Measurements from ENCODE around the gene CELSR1. TPM values are rescaled to one million over a fixed set of nuclear protein-coding genes. Genes with fewer than 3 reads are reported as not detected.

CELSR1 gene
- total RNA-seq, 1 donor from 2014 or later = 0.30 TPM

DNA sequence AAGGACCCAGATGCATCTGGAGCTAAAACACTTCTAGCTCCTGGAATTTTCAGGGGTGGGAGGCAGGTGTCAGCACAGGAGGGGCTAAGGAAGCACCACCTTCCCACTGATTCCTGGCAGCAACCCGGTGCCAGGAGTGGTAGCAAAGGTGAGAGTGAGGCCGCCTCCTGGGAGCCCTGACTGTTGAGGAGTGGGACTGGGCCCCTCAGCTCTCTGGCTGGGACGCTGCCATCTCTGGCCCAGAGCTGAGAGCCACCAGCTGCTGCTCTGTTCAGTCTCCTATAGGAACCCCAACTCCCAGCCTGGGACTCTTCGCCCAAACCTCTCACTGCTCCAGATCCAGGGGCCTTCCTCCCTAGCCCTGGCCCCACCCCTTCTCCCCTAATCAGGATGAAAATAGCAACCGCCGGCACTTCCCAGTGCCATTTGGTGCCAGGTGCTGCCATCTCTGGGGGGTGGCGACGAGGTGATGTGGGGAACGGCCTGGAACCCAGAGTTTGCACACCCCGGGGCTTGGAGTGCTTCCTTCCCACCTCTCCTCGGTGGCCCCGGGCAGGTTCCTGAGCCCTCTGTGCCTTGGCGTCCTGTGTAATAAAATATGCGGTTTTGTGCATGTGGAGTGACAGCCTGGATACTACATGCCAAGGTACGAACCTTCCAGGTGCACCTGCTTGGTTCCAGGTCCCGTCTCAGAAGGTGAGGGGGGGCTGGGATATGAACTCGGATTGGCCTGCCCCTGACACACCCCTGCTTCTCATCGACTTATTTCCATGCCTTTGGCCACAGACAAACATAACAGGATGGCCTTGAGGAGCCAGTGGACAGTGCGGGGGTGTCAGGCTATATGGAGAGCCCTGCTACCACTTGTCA is 35.7 kb upstream of the CELSR1 start:
- Mint-ChIP-seq H3K36me3 (ENCODE audit: low read depth) (no peaks in the 10 kb centered on the region), H3K27ac (no peak overlapping the region), H3K4me3 (ENCODE audit: low read depth) (no peak overlapping the region), H3K27me3 (ENCODE audit: low read depth) (no peaks in the 10 kb centered on the region), H3K9me3 (peaks cover 15% of the 10 kb centered on the region), H3K4me1 (ENCODE audit: low read depth) (peaks cover 15% of the 10 kb centered on the region)
- DNase-seq (ENCODE audit: low spot score) = no peak
- intact Hi-C loops (cut with micrococcal nuclease) = no loop called here

DNA sequence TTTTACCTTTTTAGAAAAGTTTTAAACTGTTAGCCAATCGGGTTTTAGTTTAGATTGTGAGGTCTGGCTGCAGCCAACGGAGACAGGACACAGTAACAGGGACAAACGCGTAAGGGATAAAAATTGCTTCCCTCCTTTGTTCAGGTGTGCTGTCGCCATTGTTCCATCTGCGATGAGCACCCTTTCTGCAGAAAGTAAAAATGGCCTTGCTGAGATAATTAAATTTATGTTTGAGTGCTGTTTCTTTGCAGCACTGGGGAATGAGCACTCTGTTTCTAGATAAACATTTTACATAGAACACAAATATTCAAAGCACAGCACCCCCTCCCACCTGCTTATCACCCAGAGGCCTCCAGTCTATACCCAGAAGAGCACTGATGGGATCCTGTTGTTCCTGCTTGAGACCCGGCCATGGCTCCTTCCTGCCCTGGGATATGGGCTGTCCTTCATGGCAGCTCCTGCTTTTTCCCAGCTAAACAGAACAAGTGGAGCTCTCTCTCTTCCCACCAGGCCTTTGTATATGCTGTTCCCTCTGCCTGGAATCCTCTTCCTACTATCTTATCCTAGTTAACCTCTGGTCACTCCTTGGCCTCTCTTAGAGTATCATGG is 34.3 kb upstream of the CELSR1 start:
- no peaks in the 10 kb centered on the region for H3K36me3 Mint-ChIP-seq (ENCODE audit: low read depth)
- H3K27me3 Mint-ChIP-seq (ENCODE audit: low read depth) = no peaks in the 10 kb centered on the region
- no peak overlapping the region for H3K4me3 Mint-ChIP-seq (ENCODE audit: low read depth)
- peaks cover 11% of the 10 kb centered on the region for H3K4me1 Mint-ChIP-seq (ENCODE audit: low read depth)
- peaks cover 15% of the 10 kb centered on the region for H3K9me3 Mint-ChIP-seq
- DNase-seq (ENCODE audit: low spot score) = no peak
- intact Hi-C loops (cut with micrococcal nuclease) = no loop called here
- H3K27ac Mint-ChIP-seq = no peak overlapping the region

DNA sequence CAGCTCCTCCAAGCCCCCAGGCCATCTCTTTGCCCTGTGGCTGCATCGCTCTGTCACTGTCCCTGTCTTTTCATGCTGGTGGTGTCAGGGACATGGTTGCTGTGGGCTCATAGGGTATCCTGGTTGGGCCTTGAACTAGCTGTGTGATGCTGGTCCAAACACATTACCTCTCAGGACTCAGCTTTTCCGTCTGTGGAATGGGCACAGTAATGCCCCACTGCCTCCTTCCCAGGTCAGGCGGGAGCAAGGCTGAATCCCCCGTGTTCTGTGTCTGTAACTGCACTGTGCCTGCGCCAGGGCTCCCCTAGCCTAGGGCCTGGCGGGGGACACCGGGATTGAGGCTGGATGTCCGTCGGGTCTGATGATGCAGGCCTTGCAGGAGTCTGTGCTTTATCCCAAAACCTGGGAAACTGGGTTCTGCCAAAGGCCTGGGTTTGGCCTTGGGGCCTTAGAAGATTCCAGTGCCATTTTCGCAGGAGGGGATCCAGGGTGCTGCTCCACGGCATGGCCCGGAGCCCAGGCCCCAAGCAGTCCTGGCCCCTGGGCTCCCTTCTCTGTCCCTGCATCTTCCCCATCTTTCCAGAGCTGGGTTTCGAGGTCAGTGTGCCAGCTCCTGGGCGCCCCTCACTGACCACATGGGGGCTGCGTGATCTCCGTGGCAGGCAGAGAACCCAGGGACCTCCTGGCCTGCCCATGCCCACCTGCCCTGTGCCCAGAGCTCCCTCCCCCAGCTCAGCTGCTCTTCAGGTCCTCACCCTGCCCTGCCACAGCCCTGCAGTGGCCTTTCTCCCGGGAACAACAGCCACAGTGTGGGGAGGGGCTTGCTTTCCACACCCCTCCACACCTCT is 32.7 kb upstream of the CELSR1 start:
- no peak overlapping the region for H3K4me3 Mint-ChIP-seq (ENCODE audit: low read depth)
- no peaks in the 10 kb centered on the region for H3K27me3 Mint-ChIP-seq (ENCODE audit: low read depth)
- no peaks in the 10 kb centered on the region for H3K36me3 Mint-ChIP-seq (ENCODE audit: low read depth)
- H3K9me3 Mint-ChIP-seq = peaks cover 15% of the 10 kb centered on the region
- H3K4me1 Mint-ChIP-seq (ENCODE audit: low read depth) = peaks cover 2% of the 10 kb centered on the region
- intact Hi-C loops (cut with micrococcal nuclease) = no loop called here
- no peak overlapping the region for H3K27ac Mint-ChIP-seq
- DNase-seq (ENCODE audit: low spot score) = no peak

DNA sequence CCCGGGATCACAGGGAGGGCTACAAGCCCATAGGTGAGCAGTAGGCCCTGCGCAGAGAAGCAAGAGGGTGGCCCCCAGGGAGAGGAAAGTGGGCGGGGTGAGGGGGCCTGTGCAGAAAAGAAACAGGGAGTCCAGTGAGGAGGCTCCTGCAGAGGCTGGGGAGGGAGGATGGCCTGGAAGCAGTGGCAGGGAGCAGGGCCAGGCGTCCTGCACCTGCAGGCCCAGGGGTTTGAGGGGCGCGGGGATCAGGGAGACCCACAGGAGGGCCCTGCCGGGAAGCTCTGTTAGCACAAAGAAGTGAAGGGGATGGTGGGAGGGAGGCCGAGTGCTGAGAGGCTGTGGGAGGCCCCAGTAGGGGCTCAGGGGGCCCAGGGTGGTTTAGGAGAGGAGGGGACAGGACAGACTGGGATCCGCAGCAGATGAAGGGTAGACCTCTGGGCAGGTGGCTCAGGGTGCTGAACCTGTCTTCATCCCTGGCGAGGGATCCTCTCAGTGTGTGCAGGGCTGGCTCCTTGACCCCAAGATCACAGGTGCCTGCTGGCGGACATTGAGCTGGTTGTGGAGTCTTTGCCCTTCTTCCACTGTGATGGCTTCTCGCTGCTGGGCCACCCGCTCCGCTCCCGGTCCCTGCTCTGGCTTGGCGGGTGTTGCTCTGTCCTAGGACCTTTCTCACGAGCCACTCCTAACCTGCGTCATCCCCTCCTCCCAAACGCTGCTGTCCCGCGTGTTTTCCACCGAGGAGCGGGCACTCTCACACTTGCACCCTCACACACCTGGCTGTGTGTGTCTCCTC is 31.8 kb upstream of the CELSR1 start:
- H3K4me3 Mint-ChIP-seq (ENCODE audit: low read depth) = no peak overlapping the region
- no peaks in the 10 kb centered on the region for H3K4me1 Mint-ChIP-seq (ENCODE audit: low read depth)
- no peaks in the 10 kb centered on the region for H3K36me3 Mint-ChIP-seq (ENCODE audit: low read depth)
- no peak for DNase-seq (ENCODE audit: low spot score)
- no peak overlapping the region for H3K27ac Mint-ChIP-seq
- no peaks in the 10 kb centered on the region for H3K27me3 Mint-ChIP-seq (ENCODE audit: low read depth)
- intact Hi-C loops (cut with micrococcal nuclease) = no loop called here
- H3K9me3 Mint-ChIP-seq = peaks cover 15% of the 10 kb centered on the region

DNA sequence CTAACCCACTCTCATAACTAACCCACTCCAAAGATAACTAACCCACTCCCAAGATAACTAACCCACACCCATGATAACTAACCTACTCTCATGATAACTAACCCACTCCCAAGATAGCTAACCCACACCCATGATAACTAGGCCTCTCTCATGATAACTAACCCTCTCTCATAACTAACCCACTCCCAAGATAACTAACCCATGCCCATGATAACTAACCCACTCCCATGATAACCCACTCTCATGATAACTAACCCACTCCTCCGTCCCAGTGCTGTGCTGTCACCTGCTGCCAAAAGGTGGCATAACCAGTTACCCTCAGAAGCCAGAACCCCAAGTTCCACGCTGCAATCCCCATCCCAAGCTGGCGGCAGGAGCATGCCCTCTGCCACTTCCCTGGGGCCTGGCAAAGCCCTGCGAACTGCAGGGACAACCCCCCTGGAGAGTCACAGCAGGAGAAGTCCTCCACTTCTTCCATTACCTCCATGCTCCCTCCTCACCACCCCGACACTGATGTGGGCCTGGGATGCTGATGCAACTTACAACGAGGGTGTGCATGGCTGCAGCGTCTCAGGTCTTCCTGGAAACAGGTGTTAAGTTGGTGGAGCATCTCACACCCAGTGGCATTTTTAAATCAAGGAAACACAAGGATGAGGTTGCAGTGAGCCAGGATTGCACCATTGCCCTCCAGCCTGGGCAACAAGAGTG is 30.8 kb upstream of the CELSR1 start:
- no peak for DNase-seq (ENCODE audit: low spot score)
- Mint-ChIP-seq H3K9me3 (peaks cover 15% of the 10 kb centered on the region), H3K4me3 (ENCODE audit: low read depth) (no peak overlapping the region), H3K27me3 (ENCODE audit: low read depth) (no peaks in the 10 kb centered on the region), H3K27ac (no peak overlapping the region), H3K4me1 (ENCODE audit: low read depth) (peaks cover 3% of the 10 kb centered on the region), H3K36me3 (ENCODE audit: low read depth) (no peaks in the 10 kb centered on the region)
- intact Hi-C loops (cut with micrococcal nuclease) = no loop called here

DNA sequence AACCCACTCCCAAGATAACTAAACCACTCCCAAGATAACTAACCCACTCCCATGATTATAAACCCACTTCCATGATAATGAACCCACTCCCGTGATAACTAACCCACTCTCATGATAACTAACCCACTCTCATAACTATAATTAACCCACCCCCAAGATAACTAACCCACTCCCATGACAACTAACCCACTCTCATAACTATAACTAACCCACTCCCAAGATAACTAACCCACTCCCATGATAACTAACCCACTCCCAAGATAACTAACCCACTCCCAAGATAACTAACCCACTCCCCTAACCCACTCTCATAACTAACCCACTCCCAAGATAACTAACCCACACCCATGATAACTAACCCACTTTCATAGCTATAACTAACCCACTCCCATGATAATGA is 30.1 kb upstream of the CELSR1 start:
- no peak overlapping the region for H3K27ac Mint-ChIP-seq
- no peaks in the 10 kb centered on the region for H3K27me3 Mint-ChIP-seq (ENCODE audit: low read depth)
- H3K36me3 Mint-ChIP-seq (ENCODE audit: low read depth) = no peaks in the 10 kb centered on the region
- no peak for DNase-seq (ENCODE audit: low spot score)
- no peak overlapping the region for H3K4me3 Mint-ChIP-seq (ENCODE audit: low read depth)
- peaks cover 15% of the 10 kb centered on the region for H3K9me3 Mint-ChIP-seq
- H3K4me1 Mint-ChIP-seq (ENCODE audit: low read depth) = peaks cover 4% of the 10 kb centered on the region
- intact Hi-C loops (cut with micrococcal nuclease) = no loop called here

DNA sequence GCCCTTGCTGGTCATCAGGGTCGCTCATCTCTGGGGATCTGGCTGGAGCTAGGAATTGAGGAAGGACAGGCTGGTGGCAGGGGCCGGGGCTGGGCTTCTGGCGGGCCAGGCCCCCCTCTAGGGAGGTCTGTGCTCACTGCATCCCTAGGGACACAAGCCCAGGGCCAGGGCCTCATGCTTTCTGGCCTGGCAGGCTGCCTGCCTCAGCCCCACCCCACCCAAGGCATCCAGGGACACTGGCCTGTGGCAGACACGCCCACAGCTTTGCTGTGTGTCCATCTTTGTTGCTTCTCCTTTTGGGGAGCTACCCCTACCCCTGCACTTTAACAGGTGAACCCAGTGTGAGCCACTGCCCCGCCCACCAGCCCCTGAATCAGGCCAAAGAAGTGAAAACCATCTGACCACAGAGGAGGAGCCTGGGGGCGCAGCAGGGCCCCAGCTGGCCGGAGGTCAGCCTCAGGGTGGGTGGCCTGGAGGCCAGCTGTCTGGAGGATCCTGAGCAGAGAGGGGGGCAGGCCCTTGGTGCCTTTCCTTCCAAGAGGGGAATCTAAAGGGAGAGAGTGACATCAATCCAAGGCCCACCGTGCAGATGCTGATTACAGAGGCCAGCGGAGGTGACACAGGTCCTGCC is 26.8 kb upstream of the CELSR1 start:
- no peaks in the 10 kb centered on the region for H3K36me3 Mint-ChIP-seq (ENCODE audit: low read depth)
- no peak for DNase-seq (ENCODE audit: low spot score)
- H3K4me1 Mint-ChIP-seq (ENCODE audit: low read depth) = peaks cover 7% of the 10 kb centered on the region
- no peaks in the 10 kb centered on the region for H3K9me3 Mint-ChIP-seq
- H3K27ac Mint-ChIP-seq = no peak overlapping the region
- no peaks in the 10 kb centered on the region for H3K27me3 Mint-ChIP-seq (ENCODE audit: low read depth)
- intact Hi-C loops (cut with micrococcal nuclease) = loop anchor here (5.0 kb wide), 1 partner anchor 108 kb away; no protein-coding TSS in a partner anchor
- H3K4me3 Mint-ChIP-seq (ENCODE audit: low read depth) = no peak overlapping the region

DNA sequence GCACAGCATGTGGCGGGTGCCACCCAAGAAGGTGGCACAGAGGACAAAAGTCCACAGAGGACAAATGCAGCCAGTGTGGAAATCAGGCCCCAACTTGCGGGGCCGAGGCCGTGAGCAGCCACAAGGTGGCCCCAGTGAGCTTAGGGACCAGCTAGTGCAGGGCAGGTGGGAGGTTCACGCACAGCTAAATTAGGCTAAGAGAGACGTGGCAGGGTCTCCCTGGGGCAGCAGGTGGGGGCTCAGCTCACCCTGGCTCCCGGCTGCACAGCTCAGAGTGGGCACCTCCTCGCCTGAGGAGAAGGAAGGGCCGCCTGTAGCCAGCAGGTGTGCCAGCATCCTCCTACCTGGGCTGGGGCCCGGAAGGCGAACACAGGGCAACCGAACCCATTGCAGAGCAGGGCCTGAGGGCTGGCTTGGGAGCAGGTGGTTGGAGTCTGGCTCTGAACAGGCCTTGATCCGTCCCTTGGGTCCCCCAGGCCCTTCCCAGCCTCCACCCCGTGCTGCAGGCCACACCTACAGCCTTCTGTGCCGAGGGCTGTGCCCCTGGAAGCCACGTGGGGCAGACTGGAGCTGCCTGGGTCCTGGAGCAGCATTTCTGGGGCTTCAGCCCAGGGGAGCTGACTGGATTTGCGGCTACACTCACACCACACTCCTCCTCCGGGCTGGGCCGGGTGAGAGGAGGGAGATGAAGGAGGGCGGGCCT is 26.1 kb upstream of the CELSR1 start:
- peaks cover 7% of the 10 kb centered on the region for H3K4me1 Mint-ChIP-seq (ENCODE audit: low read depth)
- DNase-seq (ENCODE audit: low spot score) = peak; percentile 63
- intact Hi-C loops (cut with micrococcal nuclease) = loop anchor here (5.0 kb wide), 1 partner anchor 109 kb away; no protein-coding TSS in a partner anchor
- H3K9me3 Mint-ChIP-seq = no peaks in the 10 kb centered on the region
- no peaks in the 10 kb centered on the region for H3K27me3 Mint-ChIP-seq (ENCODE audit: low read depth)
- no peaks in the 10 kb centered on the region for H3K36me3 Mint-ChIP-seq (ENCODE audit: low read depth)
- no peak overlapping the region for H3K4me3 Mint-ChIP-seq (ENCODE audit: low read depth)
- H3K27ac Mint-ChIP-seq = peak overlapping the region; percentile 35

DNA sequence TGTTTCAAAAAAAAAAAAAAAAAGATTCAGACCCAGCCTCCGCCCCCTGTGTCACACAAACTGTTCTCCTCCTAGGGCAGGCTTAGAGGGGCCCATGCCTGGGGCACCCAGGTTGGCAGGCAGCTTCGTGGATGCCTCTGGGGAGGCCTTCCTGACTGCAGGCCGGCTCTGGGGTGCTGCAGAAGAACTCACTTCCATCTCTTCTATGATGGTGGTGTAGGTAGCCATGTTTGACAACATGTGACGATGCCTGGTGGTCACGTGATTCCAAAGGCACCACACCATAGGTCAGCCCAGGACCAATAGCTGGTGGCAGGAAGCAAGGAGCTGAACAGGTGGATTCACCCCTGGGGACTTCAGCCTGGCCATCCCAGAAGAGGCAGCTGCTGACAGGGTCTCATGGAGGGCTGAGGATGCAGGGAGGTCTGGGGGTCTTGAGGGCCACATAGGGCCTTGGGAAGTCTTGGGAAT is 24.1 kb upstream of the CELSR1 start:
- H3K4me3 Mint-ChIP-seq (ENCODE audit: low read depth) = no peak overlapping the region
- intact Hi-C loops (cut with micrococcal nuclease) = loop anchor here (5.0 kb wide), 1 partner anchor 111 kb away; no protein-coding TSS in a partner anchor

DNA sequence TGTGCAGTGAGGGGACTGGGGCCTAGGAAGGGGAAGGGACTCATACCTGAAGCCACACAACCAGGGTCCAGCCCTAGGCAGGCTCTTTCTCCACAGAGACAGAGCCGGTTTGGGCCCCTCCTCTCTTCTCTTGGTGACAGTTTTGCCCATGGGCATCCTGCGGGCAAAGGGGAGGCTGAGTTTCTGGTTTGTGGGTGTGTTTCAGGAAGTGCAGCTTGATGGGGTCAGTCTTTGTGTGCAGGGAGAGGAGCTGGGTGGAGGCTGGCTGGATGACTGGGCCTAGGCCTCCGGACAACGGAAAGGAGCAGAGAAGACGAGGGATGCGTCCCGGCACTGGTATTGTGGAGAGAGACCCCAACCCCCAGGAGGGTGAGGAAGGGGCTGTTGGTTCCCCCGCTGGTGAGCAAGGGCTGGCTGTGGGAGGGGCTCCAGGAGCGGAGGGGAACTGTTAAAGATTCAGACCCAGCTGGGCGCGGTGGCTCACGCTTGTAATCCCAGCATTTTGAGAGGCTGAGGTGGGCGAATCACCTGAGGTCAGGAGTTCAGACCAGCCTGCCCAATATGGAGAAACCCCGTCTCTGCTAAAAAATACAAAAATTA is 23.4 kb upstream of the CELSR1 start:
- no peaks in the 10 kb centered on the region for H3K9me3 Mint-ChIP-seq
- no peak overlapping the region for H3K27ac Mint-ChIP-seq
- H3K27me3 Mint-ChIP-seq (ENCODE audit: low read depth) = peaks cover 3% of the 10 kb centered on the region
- intact Hi-C loops (cut with micrococcal nuclease) = loop anchor here (5.0 kb wide), 1 partner anchor 112 kb away; no protein-coding TSS in a partner anchor
- no peak for DNase-seq (ENCODE audit: low spot score)
- peaks cover 7% of the 10 kb centered on the region for H3K4me1 Mint-ChIP-seq (ENCODE audit: low read depth)
- H3K4me3 Mint-ChIP-seq (ENCODE audit: low read depth) = no peak overlapping the region
- no peaks in the 10 kb centered on the region for H3K36me3 Mint-ChIP-seq (ENCODE audit: low read depth)

More for the DNA sequence above, 24.1 kb upstream of the CELSR1 start:
- Mint-ChIP-seq H3K27ac (no peak overlapping the region), H3K27me3 (ENCODE audit: low read depth) (peaks cover 3% of the 10 kb centered on the region), H3K9me3 (no peaks in the 10 kb centered on the region), H3K36me3 (ENCODE audit: low read depth) (no peaks in the 10 kb centered on the region), H3K4me1 (ENCODE audit: low read depth) (peaks cover 7% of the 10 kb centered on the region)
- DNase-seq (ENCODE audit: low spot score) = no peak

All from activated T-helper 2 cell treated with anti-CD3 and anti-CD28 coated beads, Interferon-gamma antibody, Interleukin-2, Interleukin-4, amounts not matched to agents 10 μg/mL and 5 μg/mL and 100 μg/mL, durations not matched to agents 14 hours and 24 hours and 36 hours (primary cell).